WTC11 (cell line): ENCODE measurements around the gene TREH.

ENCODE experiments used
- CREM ChIP-seq: sonication (generic); formaldehyde crosslinking; IDR thresholded peaks from 2 replicates; pipeline ENCODE4 v1.8.1; 2022; ENCODE audit warnings: mild to moderate bottlenecking, missing genetic modification reagents, moderate library complexity
- IRF2 ChIP-seq: sonication (generic); formaldehyde crosslinking; IDR thresholded peaks from 2 replicates; pipeline ENCODE4 v1.8.0; 2022; ENCODE audit warnings: low read depth, missing genetic modification reagents, borderline replicate concordance
- MXD4 ChIP-seq: fragments of 250-450 bp; sonication (Bioruptor Pico); IDR thresholded peaks from 2 replicates; pipeline ENCODE4 v1.8.0; 2021; ENCODE audit warnings: mild to moderate bottlenecking, moderate library complexity, borderline replicate concordance
- NFE2L1 ChIP-seq: sonication (generic); formaldehyde crosslinking; IDR thresholded peaks from 2 replicates; pipeline ENCODE4 v1.8.1; 2023; ENCODE audit warnings: missing genetic modification reagents
- NFYB ChIP-seq: sonication (generic); formaldehyde crosslinking; conservative IDR thresholded peaks from 2 replicates; pipeline ENCODE4 v1.8.0; 2022; ENCODE audit warnings: low read depth, missing genetic modification reagents
- NR3C1 ChIP-seq: sonication (generic); formaldehyde crosslinking; conservative IDR thresholded peaks from 2 replicates; pipeline ENCODE4 v1.8.1; 2023; ENCODE audit warnings: low read depth, mild to moderate bottlenecking, missing genetic modification reagents
- TEAD4 ChIP-seq: sonication (generic); formaldehyde crosslinking; IDR thresholded peaks from 2 replicates; pipeline ENCODE4 v1.8.0; 2022; ENCODE audit warnings: mild to moderate bottlenecking, missing genetic modification reagents
- TF ChIP-seq, protein P1 (sequence below): fragments of 200-600 bp; IDR thresholded peaks from 2 replicates; pipeline ENCODE4 v1.8.0; 2022; ENCODE audit warnings: antibody characterized with exemption
- TF ChIP-seq, protein P2 (sequence below): sonication (generic); formaldehyde crosslinking; IDR thresholded peaks from 2 replicates; pipeline ENCODE4 v1.8.1; 2023; ENCODE audit warnings: mild to moderate bottlenecking, missing genetic modification reagents, moderate library complexity
- TF ChIP-seq, protein P3 (sequence below): sonication (generic); formaldehyde crosslinking; IDR thresholded peaks from 2 replicates; pipeline ENCODE4 v1.8.1; 2022; ENCODE audit warnings: mild to moderate bottlenecking, missing genetic modification reagents, moderate library complexity, borderline replicate concordance
- TF ChIP-seq, protein P4 (sequence below): sonication (generic); formaldehyde crosslinking; IDR thresholded peaks from 2 replicates; pipeline ENCODE4 v1.8.0; 2022; ENCODE audit warnings: mild to moderate bottlenecking, missing genetic modification reagents
- TF ChIP-seq, protein P5 (sequence below): sonication (generic); formaldehyde crosslinking; IDR thresholded peaks from 2 replicates; pipeline ENCODE4 v1.8.1; 2023; ENCODE audit warnings: mild to moderate bottlenecking, missing genetic modification reagents

DNA sequence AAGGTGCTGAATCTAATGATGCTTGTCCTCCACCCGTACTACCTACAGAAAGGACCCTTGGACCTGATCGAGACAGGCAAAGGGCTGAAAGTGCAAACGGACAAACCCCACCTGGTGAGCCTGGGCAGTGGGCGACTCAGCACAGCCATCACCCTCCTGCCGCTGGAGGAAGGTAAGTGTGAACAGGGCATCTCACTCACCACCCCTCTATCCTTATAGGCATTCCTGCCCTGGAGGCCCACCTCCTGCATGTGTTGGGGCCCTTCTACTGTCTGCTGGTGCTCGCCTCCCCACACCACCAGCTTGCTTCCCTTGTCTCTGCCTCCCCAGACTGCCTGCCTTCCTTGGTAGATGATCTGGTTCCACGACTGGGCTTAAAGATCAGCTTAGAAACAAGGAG is 64.9 kb downstream of the TREH start:
- TF ChIP-seq, protein P1, sequence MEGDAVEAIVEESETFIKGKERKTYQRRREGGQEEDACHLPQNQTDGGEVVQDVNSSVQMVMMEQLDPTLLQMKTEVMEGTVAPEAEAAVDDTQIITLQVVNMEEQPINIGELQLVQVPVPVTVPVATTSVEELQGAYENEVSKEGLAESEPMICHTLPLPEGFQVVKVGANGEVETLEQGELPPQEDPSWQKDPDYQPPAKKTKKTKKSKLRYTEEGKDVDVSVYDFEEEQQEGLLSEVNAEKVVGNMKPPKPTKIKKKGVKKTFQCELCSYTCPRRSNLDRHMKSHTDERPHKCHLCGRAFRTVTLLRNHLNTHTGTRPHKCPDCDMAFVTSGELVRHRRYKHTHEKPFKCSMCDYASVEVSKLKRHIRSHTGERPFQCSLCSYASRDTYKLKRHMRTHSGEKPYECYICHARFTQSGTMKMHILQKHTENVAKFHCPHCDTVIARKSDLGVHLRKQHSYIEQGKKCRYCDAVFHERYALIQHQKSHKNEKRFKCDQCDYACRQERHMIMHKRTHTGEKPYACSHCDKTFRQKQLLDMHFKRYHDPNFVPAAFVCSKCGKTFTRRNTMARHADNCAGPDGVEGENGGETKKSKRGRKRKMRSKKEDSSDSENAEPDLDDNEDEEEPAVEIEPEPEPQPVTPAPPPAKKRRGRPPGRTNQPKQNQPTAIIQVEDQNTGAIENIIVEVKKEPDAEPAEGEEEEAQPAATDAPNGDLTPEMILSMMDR = no peak
- TF ChIP-seq, protein P2, sequence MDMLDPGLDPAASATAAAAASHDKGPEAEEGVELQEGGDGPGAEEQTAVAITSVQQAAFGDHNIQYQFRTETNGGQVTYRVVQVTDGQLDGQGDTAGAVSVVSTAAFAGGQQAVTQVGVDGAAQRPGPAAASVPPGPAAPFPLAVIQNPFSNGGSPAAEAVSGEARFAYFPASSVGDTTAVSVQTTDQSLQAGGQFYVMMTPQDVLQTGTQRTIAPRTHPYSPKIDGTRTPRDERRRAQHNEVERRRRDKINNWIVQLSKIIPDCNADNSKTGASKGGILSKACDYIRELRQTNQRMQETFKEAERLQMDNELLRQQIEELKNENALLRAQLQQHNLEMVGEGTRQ (CRISPR knock-in tag) = no peak
- TF ChIP-seq CREM (CRISPR knock-in tag) (no peak), NFE2L1 (CRISPR knock-in tag) (no peak), MXD4 (CRISPR knock-in tag) (no peak), NR3C1 (CRISPR knock-in tag) (no peak), IRF2 (no peak), NFYB (CRISPR knock-in tag) (no peak), TEAD4 (CRISPR knock-in tag) (no peak)
- TF ChIP-seq, protein P3, sequence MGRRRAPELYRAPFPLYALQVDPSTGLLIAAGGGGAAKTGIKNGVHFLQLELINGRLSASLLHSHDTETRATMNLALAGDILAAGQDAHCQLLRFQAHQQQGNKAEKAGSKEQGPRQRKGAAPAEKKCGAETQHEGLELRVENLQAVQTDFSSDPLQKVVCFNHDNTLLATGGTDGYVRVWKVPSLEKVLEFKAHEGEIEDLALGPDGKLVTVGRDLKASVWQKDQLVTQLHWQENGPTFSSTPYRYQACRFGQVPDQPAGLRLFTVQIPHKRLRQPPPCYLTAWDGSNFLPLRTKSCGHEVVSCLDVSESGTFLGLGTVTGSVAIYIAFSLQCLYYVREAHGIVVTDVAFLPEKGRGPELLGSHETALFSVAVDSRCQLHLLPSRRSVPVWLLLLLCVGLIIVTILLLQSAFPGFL (CRISPR knock-in tag) = no peak
- TF ChIP-seq, protein P4, sequence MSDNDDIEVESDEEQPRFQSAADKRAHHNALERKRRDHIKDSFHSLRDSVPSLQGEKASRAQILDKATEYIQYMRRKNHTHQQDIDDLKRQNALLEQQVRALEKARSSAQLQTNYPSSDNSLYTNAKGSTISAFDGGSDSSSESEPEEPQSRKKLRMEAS (CRISPR knock-in tag) = no peak
- TF ChIP-seq, protein P5, sequence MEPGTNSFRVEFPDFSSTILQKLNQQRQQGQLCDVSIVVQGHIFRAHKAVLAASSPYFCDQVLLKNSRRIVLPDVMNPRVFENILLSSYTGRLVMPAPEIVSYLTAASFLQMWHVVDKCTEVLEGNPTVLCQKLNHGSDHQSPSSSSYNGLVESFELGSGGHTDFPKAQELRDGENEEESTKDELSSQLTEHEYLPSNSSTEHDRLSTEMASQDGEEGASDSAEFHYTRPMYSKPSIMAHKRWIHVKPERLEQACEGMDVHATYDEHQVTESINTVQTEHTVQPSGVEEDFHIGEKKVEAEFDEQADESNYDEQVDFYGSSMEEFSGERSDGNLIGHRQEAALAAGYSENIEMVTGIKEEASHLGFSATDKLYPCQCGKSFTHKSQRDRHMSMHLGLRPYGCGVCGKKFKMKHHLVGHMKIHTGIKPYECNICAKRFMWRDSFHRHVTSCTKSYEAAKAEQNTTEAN (CRISPR knock-in tag) = no peak
